Amygdala (tissue), 56 donors: Measurements from ENCODE around the gene GSS.

Experiments used
- DNase-seq, 56 donors: peaks; one replicate each; lab custom pipeline; 2025; lab: John Stamatoyannopoulos, UW

GSS gene

GRCh38 chr20:34979366-34980153, 24.0 kb upstream of the GSS start:
- DNase-seq = no peak

- DNase-seq = no peak
Observed at GRCh38 chr20:34978092-34978744, 22.6 kb upstream of the GSS start.

- no peak for DNase-seq
Observed at GRCh38 chr20:34977365-34978091, 21.9 kb upstream of the GSS start.

DNA sequence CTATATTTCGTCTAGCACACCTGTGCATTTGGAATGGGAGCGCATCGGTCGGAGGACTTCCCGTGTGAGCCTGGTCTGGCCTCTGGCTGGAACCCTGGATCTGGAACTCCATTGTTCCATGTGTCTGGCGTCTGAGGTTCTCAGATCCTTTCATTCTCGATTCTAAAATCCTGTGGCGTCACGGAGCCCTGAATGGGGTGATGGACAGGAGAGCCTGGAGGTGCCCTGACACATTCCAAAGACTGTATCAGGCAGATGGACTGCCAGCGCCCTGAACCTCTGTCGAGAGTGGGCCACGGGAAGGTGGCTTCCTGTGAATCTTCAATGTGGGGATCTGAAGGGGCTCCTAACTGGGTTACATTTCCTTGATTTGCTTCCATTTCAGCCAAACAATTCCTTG, 20.7 kb upstream of the GSS start:
- DNase-seq = no peak

DNA sequence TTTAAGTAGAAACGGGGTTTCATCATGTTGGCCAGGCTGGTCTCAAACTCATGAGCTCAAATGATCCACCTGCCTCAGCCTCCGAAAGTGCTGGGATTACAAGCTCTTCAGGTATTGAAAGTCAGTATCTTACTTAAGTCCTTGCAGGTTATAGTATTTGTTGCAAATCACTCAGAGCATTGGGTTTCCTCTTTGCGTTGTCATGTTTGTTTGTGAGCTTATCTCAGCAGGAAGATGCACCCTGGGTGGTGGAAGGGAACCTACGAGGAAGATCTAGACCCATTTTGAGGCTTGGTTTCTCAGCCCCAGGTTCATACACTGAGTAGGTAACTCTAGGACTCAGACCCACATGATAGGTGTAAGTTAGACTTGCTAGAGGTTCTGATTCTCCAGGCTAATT, 18.6 kb upstream of the GSS start:
- DNase-seq = no peak

GRCh38 chr20:34971561-34972235, 16.1 kb upstream of the GSS start:
- no peak for DNase-seq

- DNase-seq = peak in 3 of 56 donors; percentile 9 to 62 (median 19)
Observed at GRCh38 chr20:34970846-34971560, 15.4 kb upstream of the GSS start.

- DNase-seq = peak in 44 of 56 donors; percentile 8 to 85 (median 56)
Observed at GRCh38 chr20:34970193-34970840, 14.7 kb upstream of the GSS start.

GRCh38 chr20:34968042-34968775, 12.6 kb upstream of the GSS start:
- DNase-seq = no peak

DNA sequence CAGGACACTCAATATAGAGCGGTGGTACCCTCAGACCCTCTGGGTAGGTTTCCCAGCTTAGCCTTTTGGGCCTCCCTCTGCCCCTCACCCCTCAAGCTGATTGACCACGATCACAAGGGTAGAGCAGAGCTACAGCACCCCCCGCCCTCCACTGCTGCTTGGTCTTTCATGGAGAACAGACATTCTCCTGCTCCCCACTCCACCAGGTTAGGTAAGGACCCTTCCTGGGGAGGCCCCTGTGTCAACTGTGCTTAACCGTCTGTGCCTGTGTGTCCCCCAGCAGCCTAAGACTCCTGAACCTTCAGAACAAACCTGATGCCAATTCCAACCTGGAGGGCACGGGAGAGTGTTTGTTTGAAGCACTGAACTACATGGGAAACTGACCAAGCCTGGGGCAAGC, 11.8 kb upstream of the GSS start:
- DNase-seq = no peak

GRCh38 chr20:34965051-34965450, 9.4 kb upstream of the GSS start:
- DNase-seq = no peak

GRCh38 chr20:34964486-34964885, 8.9 kb upstream of the GSS start:
- DNase-seq = no peak

- no peak for DNase-seq
Observed at GRCh38 chr20:34956751-34957472, 1.3 kb upstream of the GSS start.

GRCh38 chr20:34956041-34956458, 444 bp upstream of the GSS start:
- DNase-seq = no peak

DNA sequence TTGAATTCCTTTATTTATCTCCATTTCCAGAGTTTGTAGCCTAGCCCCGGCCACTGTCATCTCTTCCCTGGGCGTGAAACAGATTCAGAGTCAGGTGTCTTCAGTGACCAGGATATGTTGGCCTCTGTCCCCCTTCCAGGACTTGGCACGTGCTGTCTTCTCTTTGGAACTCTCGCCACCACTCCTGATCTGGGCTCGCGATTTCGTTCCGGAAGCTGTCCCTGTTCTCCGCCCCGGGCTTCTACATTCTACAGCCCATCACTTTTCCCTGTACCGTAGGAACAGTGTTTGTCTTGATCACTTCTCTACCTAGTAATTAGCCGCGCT, 739 bp downstream of the GSS start:
- DNase-seq = peak in 3 of 56 donors; percentile 40 to 53 (median 45)

DNA sequence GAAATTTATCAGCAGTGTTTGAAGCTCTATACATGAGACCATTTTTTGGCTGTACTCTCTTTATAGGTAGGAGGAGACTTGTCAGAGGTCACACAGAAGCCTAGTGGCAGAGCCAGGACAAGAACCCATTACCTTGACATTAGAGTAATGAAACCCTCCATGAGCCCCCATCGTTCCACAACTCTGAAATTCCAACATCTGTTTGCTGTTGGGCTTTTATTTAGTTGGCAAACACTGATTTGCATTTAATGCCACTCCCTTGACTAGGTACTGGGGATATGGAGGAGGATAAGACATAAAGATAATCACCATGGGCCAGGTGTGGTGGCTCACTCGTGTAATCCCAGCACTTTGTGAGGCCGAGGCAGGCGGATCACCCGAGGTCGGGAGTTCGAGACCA, 1.6 kb downstream of the GSS start:
- DNase-seq = no peak

DNA sequence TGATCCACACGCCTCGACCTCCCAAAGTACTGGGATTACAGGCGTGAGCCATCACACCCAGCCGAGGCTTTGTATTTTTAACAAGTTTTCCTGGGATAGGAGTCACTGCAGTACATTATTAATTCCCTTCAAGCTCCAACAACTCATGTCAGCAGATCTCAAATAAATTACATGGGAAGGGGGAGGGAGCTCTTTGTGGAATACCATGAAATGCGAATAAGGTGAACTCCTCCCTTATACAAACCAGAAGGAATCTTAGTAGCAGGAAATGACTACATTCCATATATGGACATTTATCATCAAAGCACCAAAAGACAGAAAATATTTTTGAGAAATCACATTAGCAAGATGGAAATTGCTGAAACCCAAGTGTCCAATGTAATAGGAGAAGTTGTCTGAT, 2.9 kb downstream of the GSS start:
- DNase-seq = no peak

GRCh38 chr20:34951652-34952051, 4.0 kb downstream of the GSS start:
- no peak for DNase-seq

DNA sequence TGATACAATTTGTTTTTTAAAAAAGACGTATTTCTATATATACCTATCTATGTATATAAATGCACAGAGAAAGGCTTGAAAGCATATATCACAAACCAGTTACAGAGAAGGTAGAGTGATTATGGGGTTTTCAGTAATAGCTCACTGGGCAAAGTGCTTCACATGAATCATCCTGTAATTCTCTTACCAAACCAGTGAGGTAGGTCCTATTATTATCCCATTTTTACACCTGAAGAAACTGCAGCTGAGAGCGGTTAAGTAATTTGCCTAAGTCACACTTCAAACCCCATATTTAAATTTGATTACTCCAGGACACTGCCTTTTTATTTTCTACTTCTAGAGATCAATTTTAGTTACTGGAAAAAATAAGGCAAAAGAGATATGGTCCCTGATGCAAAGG, 4.4 kb downstream of the GSS start:
- DNase-seq = no peak
